Activated T-cell treated with anti-CD3 and anti-CD28 coated beads for 1 hour (primary cell): ENCODE results near the gene TMEM72.
A peak's percentile ranks its signal among the peaks of the same experiment; 100 is the strongest.

ENCODE experiments used
- DNase-seq: peaks from one replicate; pipeline ENCODE4 v3.0.0-alpha.2; 2020; ENCODE audit warnings: low read depth

TMEM72 gene

DNA sequence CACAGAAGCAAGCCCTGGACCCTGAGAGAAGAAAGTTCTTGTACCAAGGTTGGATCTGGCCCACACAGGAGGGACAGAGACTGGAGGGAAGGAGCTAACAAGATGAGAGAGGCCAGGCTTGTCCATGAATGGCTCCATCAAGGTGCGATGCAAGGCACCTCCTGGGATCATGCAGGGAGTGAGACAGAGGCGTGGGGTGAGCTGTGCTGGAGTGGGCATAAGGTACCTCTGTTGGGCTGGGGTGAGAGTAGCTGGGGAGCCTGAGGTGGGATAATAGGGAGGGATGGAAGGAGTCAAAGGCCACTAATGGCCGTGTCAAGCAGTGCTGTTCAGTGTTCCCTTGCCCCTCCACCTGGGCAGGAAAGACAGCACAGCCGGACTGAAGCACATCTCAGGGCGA, 9.9 kb downstream of the TMEM72 start:
- DNase-seq, result no peak

GRCh38 chr10:44921506-44921905, 10.4 kb downstream of the TMEM72 start:
- no peak for DNase-seq

GRCh38 chr10:44922021-44922420, 10.9 kb downstream of the TMEM72 start:
- no peak for DNase-seq

- no peak for DNase-seq
Observed at GRCh38 chr10:44922796-44923545, 11.8 kb downstream of the TMEM72 start.

DNA sequence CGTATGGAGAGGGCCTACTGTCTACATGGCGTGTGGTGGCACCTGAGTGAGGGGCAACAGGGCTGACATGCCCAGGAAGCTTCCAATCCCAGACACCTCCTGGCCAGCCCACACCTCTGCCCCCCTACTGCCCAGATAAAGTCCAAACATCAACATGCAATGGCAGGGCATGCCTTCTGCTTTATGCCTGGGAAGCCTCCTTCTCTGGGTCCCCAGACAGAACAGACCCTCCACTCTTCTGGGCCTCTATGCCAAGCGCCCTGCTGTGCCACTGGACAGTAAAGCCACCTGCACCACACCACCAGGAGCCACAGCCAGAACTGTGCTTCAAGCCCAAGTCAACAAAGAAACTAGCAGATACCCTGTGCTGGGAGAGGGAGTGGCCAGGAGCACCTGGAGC, 12.5 kb downstream of the TMEM72 start:
- no peak for DNase-seq

GRCh38 chr10:44924261-44925040, 13.3 kb downstream of the TMEM72 start:
- DNase-seq, result no peak

DNA sequence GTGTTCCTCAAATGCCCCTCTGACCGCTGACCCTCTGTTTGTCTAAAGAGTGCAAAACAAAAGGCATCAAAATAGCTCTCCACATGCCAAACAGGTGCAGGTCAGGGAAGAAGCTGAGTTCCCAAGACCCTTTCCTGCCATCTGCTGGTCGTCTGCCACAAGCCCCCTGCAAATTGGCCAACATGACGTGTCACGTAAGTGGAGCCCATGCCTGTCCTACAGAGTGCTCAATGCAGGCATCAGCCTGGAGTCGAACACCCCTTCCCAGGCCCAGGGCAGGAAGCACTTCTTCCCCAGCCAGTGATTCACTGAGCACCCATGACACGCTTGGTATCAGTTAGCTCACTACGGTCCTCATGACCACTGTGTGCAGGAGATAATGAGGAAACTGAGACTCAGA, 14.1 kb downstream of the TMEM72 start:
- DNase-seq, result no peak

DNA sequence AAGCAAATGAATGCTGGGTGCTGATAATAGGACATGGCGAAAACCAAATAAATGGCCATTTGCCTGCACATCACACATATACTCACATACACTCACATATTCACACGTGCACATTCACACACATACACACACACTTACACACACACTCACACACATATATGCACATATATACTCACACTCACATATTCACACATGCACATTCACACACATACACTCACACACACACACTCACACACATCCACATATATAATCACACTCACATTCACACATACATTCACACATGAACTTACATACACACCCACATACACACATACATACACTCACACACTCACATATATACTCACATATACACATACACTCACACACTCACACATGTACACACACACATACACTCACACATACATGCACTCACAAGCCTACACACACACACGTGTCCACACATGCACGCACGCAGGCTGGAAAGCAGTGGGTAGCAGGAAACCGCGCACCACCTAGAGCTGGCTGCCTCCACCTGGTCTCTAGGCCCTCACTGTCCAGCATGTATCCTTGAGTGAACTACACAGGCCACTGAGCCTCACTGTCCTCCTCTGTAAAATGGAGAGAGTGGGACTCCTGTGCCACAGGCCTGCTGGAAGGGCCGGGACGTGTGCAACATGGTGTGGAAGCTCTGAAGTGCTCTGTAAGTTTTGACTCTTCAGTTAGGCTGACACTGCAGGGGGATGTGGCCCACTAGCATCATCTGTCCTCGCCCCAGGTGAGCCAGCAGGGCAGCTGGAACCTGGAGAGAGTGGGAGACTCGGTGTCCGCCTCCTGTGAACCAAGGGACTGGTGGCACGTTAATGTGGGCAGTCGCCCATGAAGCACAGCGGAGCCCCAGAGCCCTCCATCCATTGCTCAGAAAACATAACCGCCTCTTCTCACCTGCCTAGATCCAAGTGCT, 14.9 kb downstream of the TMEM72 start:
- DNase-seq, result no peak

DNA sequence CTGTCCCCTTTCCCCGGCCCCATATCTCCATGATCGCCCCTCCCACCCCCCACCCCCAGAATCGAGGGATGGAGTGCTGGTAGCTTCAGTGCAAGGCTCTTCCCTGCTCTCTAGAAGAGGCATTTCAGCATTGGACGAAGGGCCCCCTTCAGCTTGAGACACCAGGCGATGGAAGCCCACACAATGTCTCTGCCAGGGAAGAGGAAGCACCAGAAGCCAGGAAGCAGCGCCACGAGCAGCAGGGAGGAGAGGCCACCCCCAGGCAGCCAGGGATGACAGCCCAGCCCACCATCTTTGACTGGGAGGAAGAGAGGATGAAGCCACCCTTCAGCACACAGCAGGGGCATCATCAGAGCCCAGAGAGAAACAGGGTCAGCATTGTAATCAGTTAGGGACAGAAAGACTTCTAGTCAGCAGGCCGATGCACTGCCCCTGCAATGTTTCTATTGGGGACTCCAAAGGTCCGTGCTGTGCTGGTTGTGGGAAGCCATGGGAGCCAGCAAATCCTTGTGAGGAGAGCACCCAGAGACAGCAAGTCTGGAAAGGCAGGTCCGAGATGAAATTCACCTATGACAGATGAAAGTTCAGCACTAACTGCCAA, 15.7 kb downstream of the TMEM72 start:
- no peak for DNase-seq

GRCh38 chr10:44927352-44927751, 16.2 kb downstream of the TMEM72 start:
- no peak for DNase-seq

DNA sequence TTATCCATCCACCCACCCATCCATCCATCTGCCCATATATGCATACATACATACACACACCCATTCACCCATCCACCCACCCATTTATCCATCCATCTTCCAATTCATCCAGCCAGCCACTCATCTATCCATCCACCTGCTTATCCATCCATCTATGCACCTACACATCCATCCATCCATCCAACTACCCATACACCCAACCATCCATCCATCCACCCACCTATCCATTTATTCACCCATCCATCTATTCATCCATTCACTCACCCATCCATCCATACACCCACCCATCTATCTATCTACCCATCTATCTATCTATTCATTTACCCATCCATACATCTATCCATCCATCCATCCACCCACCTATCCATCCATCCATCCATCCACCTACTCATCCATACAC, 17.3 kb downstream of the TMEM72 start:
- DNase-seq, result no peak

DNA sequence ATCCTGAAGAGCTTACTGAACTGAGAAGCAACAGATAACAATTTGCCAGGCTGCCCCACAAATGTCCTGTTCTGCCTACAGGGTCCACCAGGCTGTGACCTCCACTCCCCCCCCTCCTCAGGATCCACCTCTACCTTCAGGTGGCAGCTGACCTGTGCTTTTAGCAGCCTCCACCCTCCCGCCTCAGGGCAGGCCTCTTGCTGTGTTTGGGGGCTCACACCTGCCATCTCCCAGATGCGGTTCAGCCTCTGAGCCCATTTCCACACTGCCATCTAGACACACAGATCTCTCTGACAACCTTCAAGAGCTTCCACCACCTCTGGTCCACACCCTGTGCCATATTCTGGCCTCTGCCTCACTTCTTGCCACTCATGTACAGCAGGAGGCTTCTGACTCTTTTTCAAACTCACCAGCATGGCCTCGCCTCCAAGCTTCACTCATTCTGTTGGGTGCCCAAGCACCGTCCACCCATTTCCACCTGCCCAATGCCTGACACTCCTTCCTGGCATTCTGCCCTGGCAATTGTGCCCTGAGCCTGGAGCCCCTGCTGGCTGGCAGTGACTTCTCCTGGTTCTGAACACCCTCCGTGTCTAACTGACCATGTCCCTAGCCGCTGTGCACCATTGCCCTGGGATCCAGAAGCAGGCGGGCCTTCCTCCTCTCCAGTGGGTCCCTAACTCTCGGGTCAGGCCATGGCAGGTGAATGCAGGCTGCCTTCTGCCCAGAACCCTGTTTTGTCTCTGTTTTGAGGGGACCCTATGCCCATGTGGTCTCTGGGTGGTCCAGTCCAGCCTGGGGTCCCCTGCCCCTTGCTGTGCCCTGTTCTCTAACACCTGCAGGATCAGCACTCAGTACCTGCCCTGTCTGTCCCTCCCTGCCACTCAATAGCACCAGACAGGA, 18.5 kb downstream of the TMEM72 start:
- no peak for DNase-seq

DNA sequence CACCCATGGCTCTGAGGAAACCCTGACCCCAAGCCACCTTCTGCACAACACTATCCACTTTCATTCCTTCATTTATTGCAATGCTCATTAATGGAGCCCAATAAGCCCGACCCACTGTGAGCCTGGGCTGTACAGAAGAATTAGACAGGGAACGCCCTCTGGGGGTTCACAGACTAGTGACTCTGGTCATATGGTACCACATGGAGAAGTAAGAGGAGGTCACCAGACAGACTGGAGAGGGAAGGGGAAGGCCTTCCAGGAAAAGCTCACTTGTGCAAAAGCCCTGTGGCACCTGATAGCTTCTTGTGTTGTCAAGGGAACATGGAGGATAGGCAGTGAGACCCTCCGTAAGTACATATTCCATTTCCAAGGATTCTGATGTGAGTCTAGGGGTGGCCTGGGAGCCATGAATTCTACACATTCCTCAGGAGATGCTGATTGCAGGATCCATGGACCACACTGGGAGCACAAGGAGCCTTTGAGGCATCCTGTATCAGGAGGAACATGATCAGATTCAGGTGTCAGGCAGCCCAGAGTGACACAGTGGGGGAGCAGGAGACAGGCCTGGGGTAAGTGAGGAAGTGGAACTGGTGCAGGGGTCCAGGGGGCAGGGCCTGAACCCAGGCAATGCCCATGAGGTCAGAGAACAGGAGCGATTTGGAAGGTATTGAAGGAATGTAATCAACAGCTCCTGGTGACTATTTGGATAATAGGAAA, 19.9 kb downstream of the TMEM72 start:
- no peak for DNase-seq

GRCh38 chr10:44931621-44932516, 20.7 kb downstream of the TMEM72 start:
- no peak for DNase-seq

DNA sequence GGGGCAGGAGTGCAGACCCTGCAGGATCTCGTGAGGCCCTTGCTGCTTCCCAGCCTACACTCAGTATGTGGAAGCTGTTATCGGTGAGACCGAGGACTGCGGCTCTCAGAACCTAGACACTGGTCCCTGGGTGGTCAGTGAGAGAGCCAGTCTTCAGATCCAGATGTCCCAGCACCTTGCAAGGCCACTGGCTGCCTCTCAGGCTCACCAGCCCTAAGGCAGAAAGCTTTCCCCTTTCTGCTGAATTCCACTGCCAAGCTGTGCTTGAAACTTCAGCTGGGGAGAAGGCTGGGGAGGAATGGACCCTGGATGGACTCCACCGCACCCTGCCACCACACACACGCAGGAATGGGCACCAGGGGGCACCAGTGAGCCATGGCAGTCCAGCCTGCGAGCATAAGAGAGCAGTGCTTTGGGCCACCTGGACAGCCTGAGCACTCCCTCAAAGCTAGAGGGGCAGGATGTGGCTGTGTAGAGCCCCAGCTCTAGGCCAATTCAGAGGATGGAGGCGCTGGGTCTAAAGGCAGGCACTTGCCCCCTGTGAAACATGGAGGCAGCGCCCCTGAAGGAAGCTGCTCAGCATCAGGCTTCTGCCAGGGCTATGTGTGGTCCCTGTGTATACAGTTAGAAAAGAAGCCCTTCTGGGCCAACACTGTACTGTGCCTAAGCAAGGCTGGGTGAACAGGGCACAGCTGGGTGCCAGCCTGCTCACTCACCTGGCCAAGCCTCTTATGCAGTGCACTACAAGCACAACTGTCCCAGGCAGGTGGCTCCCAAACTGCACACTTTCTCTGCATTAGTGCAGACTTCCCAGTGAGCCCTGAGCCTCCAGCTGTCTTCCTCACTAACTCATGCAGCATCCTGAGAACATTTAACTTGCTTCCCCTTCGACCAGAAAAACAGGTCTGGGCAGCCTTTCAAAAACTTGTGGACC, 21.6 kb downstream of the TMEM72 start:
- peak; percentile 85 for DNase-seq

- DNase-seq, result no peak
Observed at GRCh38 chr10:44933451-44934321, 22.5 kb downstream of the TMEM72 start.
